HG02885 (cell line): ENCODE data around the gene TIFAB.
A peak's percentile ranks its signal among the peaks of the same experiment; 100 is the strongest.

Experiments used
- ATAC-seq: cut with Tn5 transposase; IDR thresholded peaks from one replicate; pipeline ENCODE4 v1.9.1; 2021; ENCODE audit warnings: mild to moderate bottlenecking; ENCODE audit not compliant: unreplicated experiment, poor library complexity

TIFAB gene

DNA sequence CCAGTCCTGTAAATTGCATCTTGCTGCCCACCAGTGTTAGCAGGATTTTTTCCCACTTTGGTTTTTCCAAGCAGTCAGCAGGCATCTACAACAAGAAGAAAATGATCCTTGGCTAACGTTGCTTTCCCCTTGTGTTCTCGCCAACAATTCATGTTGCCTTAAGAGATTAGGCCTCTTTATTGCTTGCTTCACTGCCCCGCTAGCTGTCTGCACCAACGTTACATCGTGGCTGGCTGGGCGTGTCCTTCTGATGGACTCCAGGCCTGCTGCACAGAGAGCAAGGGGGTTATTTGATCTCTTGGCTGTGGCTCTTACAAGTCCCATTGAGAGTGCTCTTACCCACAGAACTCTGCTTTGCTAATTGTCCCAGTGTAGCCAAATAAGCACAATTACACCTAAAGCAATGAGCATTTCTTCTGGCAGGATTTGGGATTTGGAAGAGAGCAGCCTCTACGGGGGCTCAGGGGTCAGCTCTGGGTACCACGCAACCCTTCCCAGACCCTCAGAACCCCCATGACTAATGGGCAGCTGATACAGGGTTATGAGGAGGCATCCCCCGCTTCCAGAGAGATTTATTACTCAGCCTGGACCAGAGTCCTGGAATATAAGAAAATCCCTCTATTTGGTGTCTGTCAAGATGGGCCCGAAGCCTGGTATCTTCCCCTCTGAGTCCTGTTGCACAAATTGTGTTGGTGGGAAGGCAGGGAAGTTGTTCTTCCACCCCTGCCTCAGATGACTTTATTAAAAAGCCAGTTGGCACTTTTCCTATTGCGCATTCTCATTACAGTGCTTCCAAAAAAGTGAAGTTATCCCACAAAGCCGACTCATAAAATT lies 22.6 kb downstream of the TIFAB start:
- no peak for ATAC-seq

DNA sequence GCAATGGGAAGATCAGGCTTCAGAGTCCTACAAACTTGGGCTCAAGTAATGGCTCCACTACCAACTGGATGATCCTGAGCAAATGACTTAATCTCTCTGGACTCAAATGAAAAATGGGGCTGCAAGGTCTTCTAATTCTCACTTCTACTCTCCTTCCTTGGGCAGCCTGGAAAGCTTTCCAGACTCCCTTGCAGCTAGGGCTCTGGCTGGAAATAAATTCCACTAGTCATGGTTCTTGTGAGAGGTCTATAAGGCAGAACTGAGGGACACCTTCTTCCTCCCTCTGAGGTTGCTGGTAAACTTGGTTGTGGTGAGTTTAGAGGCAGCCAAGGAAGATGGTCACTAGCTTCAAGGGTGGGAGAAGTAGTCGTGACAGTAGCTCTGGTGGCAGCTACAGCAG lies 23.6 kb downstream of the TIFAB start:
- ATAC-seq, result no peak

DNA sequence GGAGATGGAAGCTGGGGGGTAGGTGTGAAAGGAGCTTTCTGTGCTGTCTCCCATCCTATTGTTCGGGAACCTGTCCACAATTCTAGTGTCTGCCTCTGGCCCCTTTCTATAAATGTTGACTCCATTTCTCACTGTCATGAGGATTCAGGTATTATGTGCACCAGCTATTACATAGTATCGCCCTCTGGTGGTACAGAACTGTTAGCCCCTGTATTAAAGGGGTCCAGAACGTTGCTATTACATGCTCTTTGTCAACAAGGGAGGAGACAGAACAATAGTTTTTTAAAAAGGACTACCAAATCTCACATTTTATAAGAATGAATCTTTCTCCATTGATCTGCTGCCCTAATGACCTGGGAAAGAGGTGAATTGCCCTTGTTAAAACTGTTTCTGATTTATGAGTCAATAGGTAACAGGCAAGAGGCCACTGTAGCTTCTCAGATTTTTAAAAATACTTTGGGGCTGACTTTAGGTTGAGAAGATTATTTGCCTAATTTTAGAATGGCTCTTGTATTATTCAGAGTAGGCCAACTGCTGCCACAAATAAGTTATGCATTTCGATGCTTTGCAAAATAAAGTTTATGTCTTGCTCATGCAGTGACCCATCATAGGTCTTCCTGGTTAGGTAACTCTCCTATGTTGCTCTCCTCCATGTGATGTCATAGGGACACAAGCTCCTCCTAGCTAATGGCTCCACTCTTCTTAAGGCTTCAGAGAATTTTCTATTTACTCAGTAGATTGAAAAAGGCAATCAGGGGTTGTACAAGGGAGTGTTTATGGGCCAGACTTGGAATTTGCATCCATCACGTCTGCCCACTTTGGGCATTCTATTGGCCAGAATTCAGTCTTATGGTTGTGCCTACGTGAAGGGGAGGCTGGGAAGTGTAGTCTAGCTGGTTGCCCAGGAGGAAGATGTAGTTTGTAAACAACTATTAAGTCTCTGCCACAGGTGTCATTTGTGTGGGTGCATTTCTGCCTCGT lies 25.8 kb downstream of the TIFAB start:
- peak; percentile 83 for ATAC-seq

DNA sequence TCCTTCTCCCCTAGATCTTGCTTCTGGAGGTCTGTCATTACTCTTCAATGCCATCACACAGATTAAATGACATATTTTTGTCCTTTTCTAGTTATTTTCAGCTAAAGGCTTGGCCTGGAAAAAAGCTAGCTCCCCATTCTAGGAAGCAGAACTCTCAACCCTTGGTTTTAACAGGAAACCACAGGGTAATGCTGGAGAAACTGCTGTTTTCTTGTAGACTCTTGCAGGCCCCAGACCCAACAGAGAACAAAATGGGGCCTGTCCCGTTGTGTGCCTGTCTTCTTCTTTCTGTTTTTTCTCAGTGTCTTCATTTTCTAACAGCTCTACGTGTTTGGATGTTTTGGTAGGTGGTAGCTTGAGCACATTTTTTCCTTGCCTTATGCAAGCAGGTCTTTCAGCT lies 26.5 kb downstream of the TIFAB start:
- no peak for ATAC-seq

DNA sequence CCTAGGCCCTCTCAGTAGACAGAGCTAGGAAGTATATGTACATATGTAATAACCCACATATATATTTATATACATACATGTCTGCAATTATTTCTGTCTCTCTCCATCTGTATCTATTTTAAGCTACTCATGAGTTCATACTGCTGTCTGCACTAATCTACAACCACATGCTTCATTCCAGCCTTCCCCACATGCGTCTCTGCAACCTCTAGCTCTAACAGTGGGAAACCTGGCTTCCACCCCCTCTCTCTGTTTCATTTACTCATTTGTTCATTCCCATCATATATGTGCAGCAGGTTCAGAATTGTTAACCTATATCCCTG lies 28.3 kb downstream of the TIFAB start:
- ATAC-seq, result no peak

DNA sequence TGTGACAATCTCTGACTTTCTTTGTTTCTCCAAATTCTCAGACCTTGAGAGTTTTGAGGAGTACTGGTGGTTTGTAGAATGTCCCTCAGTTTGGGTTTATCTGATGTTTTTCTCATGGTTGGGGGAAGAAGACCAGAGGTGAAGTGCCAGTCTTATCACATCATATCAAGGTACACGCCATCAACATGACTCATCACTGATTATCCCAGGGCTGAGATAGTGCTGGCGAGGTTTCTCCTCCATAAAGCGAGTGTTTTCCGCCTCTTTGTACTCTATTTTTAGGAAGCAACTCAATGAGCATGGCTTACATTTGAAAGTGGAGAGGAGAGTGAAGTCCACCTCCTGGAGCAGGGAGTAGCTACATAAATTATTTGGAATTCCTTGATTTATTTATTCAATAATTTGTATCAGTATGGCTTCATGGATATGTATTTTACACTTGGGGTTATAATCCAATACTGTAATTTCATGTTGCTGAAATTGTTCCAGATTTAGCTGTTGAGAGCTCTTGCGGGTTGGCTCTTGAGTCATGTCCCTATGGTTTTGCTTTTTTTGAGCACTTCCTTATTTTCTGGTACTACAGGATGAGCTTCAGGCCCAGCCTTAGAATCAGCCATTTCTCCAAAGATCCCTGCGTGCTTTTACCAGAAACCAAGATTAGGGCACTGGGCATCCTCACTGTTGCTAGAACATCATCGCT lies 28.9 kb downstream of the TIFAB start:
- no peak for ATAC-seq

DNA sequence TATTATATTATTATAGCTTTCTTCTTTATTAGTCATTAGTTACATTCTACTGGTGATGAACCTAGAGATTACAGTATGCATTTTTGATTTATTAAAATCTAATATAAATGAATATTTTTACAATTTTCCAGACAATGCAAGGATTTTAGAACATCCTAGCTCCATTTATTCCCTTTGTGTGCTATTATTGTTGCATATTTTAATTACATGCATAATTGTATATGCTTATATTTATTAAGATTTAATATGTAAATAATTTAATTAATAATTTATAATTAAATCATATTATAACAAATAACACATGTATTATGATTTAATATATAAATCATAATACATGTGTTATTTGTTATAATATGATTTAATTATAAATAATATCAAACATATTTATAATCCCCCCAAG lies 29.7 kb downstream of the TIFAB start:
- no peak for ATAC-seq

DNA sequence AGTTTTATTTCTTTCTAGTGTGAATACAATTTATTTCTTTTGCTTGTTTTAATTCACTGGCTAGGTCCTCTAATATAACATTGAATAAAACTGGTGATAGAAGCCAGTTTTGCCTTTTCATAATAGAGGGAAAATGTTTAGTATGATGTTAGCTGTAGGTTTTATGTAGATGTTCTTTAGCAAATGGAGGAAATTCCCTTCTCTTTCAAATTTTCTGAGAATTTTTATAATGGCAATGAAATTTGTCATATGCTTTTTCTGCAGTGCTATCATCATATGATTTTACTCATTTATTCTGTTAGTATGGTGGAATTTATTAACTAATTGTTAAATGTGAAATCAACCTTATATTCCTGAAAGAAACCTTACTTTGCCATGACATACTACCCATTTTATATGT lies 35.1 kb downstream of the TIFAB start:
- no peak for ATAC-seq

DNA sequence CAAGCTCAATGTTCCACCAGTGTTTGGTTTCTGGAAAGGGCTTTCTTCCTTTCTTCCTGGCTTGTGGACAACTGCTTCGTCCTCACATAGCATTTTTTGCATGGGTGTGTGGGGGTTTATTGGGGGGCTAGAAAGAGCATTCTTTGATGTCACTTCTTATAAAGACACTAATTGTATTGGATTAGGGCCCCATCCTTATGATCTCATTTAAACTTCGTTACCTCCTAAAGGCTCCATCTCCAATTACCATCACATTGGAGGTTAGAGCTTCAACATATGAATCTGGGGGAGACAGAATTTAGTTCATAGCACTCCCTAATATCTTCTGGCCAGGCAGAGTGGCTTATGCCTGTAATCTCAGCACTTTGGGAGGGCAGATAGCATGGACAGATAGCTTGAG lies 47.1 kb downstream of the TIFAB start:
- ATAC-seq, result no peak

DNA sequence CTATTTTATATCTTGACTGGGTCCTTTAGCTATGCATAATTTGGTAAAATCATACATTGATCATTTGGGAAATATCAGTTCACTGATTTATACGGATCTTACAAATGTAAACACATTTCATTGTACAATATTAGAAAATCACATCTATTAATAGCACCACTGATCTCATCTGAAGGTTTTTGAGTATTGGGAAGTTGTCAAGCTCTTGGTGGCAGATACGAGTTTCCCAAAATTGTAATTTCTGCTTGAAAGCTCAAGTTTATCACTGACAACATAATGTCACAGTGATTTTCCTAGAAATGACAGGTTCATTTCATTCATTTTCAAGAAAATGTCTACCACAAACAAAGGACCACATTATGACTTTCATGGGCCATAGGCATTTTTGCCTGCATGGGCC lies 50.1 kb downstream of the TIFAB start:
- ATAC-seq, result no peak

DNA sequence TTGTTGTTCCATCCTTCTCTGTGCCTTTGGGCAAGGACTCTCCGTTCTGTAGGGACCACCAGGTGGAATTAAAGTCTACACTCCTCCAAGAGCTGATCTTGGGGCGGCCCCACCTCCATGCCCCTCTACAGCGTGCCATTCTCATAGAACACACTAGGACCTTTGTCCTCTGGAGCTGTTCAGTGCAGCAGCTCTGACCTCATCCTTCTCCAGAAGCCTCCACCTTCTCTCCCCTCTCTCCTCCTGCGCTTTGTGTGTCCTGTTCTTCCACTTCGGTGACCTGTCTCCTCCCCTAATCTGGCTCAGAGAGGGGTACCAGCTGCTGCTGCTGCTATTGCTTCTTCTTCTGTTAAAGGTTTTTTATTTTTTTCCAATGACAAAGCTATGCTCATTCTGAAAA lies 51.3 kb downstream of the TIFAB start:
- no peak for ATAC-seq

DNA sequence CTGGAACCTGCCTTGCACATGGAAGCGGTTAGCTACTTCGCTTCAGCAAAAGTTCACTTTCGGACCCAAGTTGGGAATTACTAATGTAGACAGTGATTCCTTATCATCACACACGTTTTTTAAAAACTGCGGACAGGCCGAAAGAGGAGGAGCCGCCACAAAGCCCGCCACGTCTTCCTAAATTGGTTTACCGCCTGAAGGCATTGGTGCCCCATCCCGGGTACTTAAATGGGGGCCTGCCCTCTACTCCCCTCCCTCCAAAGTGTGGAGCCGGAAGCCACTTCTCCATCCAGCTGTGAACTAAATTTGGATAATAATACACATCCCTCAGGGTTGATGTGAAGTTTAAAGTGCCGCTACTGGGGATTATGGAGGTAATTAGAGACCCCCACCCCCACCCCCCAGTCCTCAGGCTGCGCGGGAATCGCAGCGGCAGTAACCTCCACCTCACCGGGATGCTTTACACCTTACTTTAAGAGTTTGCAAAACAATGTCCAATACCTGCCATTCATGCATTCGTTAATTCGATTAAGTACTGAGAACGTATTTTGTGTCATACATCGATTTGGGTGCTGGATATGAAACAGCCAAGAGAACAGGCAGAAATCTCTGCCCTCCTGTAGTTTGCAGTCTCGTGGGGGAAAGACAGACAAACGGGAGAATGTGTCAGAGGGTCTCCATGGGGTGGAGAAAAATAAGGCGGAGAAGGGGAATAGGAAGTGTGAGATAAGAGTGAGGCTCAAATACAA lies 52.2 kb downstream of the TIFAB start:
- ATAC-seq, result no peak

DNA sequence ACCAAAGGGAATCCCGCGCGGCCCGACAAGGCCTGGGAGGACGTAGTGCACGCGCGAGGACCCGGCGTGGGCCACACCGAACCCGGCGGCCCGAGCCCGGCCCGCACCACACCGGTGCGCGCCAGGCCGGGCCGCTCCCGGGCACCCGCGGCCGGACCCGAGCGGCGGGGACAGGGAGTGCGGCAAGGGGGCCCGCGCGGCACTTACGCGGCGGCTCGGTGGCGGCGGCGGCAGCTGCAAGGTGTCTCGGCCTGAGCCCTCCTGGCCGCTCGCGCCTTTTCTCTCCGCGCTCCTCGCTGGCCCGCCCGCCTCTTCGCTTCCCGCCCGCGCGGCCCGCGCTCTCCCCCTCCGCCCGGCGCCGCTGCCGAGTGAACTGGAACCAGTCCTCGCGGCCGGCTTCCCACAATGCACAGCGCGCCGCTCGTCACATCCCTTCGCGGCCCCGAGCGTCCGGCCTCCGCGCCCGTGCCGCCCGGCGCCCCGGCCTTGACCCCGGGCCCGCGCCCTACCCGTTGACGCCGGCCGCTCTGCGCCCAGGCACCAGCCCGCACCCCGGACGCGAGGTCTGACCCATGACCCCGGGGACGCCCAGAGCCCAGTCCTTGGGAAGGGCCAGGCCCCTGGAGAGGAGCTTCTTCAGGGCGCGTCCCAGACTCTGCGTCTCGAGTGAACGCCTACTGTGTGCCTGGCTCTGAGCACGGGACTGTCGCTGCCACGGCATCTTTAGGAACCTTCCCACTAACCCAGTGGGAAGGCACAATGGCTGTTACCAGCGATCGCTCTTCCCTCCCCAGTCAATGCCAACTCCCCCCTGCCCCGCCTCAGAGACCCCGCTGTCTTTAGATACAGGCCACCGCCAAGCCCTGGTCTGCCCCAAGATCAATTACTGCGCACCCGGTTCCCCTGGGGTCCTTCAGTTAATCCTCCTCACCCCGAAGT lies 53.0 kb downstream of the TIFAB start, which contains the start of gene MACROH2A1:
Gene MACROH2A1 (minus strand): TSS at position 377 of the 939 bp plus-strand sequence. CDS start 10,138 bp downstream, outside the sequence.
- ATAC-seq, result peak; percentile 89

DNA sequence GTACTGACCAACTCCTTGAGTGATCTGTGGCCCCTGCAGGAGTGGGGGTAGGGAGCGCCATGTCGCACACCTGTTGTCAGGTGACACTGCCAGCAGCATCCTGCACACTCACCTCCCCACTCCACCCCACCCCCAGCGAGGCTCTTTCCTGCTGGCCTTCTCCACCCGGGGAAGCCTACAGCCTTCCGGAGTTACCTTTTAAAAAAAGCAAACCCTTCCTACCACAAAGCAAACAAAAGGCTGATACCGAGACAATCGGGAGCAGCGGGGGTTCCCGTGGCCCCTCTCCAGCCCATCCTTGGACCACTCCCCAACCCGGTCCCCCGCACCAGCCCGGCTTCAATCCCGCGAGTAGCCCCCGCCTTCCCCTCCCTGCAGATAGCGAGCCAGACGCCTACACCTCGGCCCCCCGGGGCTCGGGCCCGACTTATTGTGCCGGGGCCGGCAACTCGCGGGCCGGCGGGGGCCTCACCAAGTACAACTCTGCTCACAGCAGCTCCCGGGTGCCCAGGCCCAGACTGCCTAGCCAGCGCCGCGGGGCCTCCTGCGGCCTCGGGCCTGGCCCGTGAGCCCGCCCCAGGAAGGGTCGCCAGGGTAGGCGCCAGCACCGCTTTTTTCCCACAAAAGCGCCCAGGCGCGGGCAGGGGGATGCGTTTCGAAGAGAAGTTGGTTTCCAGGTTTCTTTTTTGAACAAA lies 53.8 kb downstream of the TIFAB start:
- peak; percentile 35 for ATAC-seq
